PC-9 (cell line): ENCODE data around the gene MBD4.

Source experiments
- EZH2 ChIP-seq: fragments of 200-600 bp; sonication (generic); IDR thresholded peaks from 2 replicates; pipeline ENCODE4 v1.8.0; 2017; ENCODE audit warnings: antibody characterized with exemption, low read depth
- TF ChIP-seq, protein P1 (sequence below): fragments of 200-600 bp; sonication (generic); conservative IDR thresholded peaks from 2 replicates; pipeline ENCODE4 v1.6.1; 2017; ENCODE audit warnings: mixed run types, antibody characterized with exemption, mild to moderate bottlenecking, moderate library complexity

DNA sequence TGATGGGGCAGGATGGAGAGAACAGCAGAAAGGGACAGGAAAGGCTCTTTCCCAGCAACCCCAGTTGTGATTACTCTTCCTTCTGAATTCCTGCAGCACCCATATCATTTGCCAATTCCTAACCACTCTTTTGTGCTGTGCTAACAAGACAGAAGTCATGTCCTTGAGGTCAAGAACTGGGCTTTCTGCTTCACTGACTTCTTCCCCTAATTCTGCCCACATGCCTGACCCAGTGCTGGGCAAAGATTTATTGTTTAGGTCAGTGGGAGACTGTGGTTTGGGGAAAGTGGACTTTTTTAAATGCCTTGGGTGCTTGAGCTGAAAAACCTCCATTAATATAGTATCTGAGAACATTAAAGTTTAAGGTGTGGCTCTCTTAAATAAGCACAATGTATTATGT, 7.1 kb downstream of the MBD4 start:
- TF ChIP-seq, protein P1, sequence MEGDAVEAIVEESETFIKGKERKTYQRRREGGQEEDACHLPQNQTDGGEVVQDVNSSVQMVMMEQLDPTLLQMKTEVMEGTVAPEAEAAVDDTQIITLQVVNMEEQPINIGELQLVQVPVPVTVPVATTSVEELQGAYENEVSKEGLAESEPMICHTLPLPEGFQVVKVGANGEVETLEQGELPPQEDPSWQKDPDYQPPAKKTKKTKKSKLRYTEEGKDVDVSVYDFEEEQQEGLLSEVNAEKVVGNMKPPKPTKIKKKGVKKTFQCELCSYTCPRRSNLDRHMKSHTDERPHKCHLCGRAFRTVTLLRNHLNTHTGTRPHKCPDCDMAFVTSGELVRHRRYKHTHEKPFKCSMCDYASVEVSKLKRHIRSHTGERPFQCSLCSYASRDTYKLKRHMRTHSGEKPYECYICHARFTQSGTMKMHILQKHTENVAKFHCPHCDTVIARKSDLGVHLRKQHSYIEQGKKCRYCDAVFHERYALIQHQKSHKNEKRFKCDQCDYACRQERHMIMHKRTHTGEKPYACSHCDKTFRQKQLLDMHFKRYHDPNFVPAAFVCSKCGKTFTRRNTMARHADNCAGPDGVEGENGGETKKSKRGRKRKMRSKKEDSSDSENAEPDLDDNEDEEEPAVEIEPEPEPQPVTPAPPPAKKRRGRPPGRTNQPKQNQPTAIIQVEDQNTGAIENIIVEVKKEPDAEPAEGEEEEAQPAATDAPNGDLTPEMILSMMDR: no peak
- TF ChIP-seq EZH2: no peak
